COLO668 (cell line): ENCODE results near the gene RIMOC1.
"Not testable (repeated sequence)": the region's sequence is repeated elsewhere in the genome, so short reads cannot be mapped to it uniquely, and the experiment has no call there.

ENCODE experiments used
- DNase-seq: peaks from one replicate; lab custom pipeline; 2025; ENCODE audit not compliant: unreplicated experiment; lab: John Stamatoyannopoulos, UW

Gene RIMOC1

GRCh38 chr5:41885286-41885685 lies 18.9 kb upstream of the RIMOC1 start:
- DNase-seq, result no peak

GRCh38 chr5:41891066-41891707 lies 13.0 kb upstream of the RIMOC1 start:
- DNase-seq, result no peak

DNA sequence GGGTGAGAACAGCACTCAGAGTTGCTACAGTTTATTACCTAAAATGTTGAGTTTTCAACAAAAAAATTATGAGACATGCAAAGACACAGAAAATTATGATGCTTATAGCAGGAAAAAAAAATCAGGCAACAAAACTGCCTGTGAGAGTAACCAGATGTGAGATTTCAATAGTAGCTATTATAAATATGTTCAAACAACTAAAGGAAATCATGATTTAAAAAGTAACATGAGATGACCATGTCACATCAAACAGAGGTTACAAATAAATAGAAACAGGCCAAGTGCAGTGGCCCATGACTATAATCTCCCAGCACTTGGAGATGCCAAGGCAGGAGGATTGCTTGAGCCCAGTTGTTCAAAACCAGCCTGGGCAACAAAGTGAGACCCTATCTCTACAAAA lies 12.1 kb upstream of the RIMOC1 start:
- DNase-seq, result no peak

GRCh38 chr5:41893074-41893851 lies 10.9 kb upstream of the RIMOC1 start:
- DNase-seq, result no peak

DNA sequence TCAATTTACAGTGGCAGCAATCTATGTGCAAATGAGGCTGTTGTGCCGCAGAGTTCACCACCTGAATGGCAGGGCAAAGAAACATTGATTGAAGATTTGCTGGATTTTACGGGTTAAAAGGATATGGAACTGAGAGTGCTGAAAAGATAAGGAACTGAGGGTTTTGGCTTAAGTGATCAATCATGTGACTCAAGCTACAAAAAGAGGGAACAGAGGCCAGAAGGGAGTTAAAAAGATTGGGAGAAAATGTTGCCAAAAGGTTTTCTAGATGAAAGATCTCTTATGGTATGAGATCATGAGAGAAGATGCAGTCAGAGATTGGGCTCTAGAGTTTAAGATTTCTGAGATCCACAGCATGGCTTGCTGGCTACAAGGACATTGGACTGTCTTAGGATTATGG lies 7.9 kb upstream of the RIMOC1 start:
- DNase-seq, result no peak

DNA sequence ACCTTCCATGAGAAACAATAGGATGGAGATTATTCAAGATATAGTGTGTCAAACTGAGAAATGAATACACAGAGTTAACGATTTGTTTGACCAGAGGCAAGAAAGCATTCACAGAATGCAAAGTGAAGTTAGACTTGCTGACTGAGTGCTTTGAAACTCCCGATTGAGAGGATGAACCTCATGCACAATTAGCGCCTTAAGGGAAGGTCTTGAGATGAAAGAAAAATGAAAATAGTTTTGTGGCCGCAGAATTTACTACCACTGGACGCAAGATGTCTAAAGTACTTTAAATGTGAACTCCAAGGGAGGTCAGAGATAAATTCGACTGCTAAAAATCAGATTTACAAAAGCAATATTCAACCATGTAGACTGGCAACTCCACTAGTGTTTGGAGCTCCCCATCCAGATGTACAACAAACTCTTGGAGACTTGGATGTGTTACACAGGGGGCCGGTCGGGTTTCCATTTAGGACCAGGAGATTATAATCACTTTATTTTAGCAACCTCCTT lies 707 bp upstream of the RIMOC1 start:
- DNase-seq, result no peak

GRCh38 chr5:41906151-41906550 lies 2.0 kb downstream of the RIMOC1 start:
- DNase-seq, result no peak

DNA sequence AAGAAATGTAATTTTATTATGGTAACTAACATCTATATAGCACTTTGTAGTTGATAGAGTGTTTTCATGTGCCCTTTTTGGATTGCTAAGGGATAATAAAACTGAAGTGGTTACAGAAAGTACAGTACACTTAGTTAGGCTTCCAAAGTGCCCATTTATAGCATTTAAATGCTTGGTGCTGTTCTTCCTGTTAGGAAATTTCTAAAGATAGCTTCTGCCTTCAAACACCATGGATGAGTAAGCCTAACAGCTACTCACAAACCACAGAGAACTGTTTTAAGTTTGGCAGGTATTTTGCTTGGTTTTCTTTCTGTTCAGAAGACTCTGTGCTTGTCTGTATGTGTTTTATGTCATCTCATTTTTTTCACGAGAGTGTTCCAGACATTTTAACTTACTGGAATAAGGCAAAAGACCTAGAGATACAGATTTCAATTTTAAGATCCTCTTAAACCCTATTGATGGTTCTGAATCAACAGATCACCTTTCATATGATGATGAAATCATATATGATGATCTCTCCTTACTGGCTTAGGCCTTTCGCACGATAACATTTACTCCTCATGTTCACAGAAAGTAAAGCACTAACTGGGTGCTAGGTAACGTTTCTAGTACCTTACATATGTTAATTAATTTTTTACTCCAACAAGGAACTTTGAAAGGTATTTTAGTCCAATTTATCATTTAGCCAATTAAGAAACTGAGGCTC lies 4.4 kb downstream of the RIMOC1 start:
- no peak for DNase-seq

DNA sequence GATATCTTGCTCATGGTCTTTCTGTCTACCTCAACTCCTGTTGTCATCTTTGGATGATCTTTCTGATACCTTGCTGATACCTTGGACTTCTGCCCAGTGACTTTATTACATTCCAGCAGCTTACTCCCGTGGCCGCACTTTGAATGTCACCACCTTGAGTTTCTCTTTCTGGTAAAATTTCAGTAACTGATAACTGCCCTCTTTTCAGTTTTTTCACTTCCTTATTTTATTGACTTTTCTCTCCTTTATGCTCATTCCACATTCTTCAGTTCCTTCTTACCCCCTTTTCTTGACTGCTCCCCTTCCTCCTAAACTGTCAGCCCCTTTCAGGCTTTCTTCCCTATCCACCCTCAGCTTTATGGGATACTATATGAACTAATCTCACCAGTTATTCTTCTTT lies 14.0 kb downstream of the RIMOC1 start:
- no peak for DNase-seq

GRCh38 chr5:41921166-41921565 lies 17.0 kb downstream of the RIMOC1 start:
- no peak for DNase-seq

- no peak for DNase-seq
Observed at GRCh38 chr5:41921874-41922273, 17.7 kb downstream of the RIMOC1 start.

- DNase-seq, result no peak
Observed at GRCh38 chr5:41924526-41924871, 20.4 kb downstream of the RIMOC1 start.

DNA sequence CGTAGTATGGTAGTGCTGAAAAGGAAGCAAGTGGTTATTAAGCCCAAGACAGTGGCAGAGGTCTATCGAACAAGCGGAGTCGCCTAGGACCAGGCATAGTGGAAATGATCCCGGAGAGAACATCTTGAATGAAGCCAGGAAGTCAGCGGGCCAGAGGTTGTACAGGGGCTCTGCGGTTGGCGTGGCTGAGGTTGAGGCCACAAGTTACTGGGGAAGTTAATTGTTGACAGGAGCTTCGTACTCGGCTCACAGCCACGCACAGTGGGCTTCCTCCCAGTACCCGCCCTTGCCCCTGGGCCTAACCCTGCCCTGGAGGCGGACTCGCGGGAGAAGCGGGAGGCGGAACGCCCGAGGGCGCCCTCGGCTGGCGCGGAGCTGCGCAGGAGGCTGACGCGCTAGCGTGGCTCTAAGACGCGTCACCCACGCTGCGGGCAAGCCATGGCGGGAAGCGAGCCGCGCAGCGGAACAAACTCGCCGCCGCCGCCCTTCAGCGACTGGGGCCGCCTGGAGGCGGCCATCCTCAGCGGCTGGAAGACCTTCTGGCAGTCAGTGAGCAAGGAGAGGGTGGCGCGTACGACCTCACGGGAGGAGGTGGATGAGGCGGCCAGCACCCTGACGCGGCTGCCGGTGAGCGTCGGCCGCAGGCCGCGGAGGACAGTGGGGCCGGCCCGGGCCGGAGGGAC lies 20.9 kb downstream of the RIMOC1 start, which contains the start of gene FBXO4:
FBXO4 (plus strand) TSS at position 410 of the 683 bp plus-strand sequence; CDS start at position 439, 29 bp downstream.
- peak; percentile 94 for DNase-seq

GRCh38 chr5:41925555-41925951 lies 21.4 kb downstream of the RIMOC1 start:
- DNase-seq, result no peak

DNA sequence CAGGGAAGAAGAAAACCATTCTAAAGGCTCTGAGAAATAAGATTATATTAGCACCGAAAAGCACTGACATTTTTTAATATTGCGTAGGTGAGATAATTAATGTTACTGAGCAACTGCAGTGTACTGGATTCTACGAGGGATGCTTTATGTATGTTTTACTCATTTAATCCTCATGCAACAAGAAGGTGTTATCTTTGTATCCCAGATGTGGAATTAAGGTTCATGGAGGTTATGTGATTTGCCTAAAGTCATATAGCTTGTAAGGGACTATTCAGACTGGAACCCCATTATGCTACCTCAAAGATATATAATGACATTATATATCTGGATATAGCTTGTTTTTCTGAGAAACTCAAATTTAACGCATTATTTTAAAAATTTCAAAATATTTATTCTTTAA lies 23.5 kb downstream of the RIMOC1 start:
- DNase-seq, result no peak

GRCh38 chr5:41929035-41929434 lies 24.9 kb downstream of the RIMOC1 start:
- DNase-seq, result no peak

DNA sequence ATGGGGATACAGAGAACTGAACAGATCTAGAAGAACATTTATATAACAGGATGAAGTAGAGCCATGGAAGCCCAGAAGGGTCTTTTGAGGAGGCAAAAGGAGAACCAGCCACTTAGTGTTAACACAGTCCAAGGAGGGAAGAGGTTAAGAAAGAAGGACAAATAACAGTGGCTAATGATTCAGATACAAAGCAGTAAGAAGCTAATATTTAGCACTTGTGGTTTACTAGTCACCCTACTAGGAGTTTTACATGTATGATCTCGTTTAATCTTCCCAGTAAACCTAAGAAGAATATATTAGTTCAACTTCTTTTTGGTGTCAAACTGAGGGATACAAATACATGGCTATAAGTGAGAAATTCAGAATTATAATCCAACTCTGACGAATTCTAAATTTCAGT lies 28.6 kb downstream of the RIMOC1 start:
- no peak for DNase-seq

DNA sequence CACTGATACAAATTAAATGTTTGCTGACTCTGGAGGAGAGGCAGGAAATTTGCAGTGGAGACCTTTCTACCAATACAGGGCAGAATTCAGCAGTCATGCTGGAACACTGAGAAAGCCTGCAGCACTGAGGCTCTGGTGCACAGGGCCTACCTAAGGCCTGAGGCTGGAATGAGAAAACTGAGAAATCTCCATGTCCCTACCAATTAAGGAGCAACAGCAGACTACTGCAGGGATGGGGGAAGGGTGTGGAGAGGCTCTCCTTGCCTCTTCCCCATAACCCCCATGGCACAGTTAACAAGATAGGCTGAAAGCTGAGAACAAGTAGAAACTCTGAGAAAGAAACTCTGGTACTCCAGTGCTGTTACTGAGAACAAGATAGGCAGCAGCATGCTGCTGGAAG lies 31.4 kb downstream of the RIMOC1 start:
- no peak for DNase-seq

GRCh38 chr5:41940641-41941040 lies 36.5 kb downstream of the RIMOC1 start:
- no peak for DNase-seq

- not testable (repeated sequence) for DNase-seq
Observed at GRCh38 chr5:41945332-41945955, 41.3 kb downstream of the RIMOC1 start.

- DNase-seq, result no peak
Observed at GRCh38 chr5:41951224-41951623, 47.1 kb downstream of the RIMOC1 start.
